Renal cortical epithelial cell (primary cell): Measurements from ENCODE around the gene RMND5A. TPM values are rescaled to one million over a fixed set of nuclear protein-coding genes. Genes with fewer than 3 reads are reported as not detected.
A peak's percentile ranks its signal among the peaks of the same experiment; 100 is the strongest.
"Not testable (repeated sequence)": the region's sequence is repeated elsewhere in the genome, so short reads cannot be mapped to it uniquely, and the experiment has no call there.

Experiments
- DNase-seq: peaks from one replicate; pipeline ENCODE4 v3.0.0-alpha.2; 2011; ENCODE audit warnings: low read depth
- total RNA-seq: library from RNA; depleted of rRNA; stranded (reverse); fragments of >200 nt; gene quantifications from 2 replicates; pipeline ENCODE4 v1.2.3, GENCODE V29; 2014

RMND5A gene, protein sequence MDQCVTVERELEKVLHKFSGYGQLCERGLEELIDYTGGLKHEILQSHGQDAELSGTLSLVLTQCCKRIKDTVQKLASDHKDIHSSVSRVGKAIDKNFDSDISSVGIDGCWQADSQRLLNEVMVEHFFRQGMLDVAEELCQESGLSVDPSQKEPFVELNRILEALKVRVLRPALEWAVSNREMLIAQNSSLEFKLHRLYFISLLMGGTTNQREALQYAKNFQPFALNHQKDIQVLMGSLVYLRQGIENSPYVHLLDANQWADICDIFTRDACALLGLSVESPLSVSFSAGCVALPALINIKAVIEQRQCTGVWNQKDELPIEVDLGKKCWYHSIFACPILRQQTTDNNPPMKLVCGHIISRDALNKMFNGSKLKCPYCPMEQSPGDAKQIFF
- total RNA-seq, result 43.9 and 72.5 TPM in 2 replicates

DNA sequence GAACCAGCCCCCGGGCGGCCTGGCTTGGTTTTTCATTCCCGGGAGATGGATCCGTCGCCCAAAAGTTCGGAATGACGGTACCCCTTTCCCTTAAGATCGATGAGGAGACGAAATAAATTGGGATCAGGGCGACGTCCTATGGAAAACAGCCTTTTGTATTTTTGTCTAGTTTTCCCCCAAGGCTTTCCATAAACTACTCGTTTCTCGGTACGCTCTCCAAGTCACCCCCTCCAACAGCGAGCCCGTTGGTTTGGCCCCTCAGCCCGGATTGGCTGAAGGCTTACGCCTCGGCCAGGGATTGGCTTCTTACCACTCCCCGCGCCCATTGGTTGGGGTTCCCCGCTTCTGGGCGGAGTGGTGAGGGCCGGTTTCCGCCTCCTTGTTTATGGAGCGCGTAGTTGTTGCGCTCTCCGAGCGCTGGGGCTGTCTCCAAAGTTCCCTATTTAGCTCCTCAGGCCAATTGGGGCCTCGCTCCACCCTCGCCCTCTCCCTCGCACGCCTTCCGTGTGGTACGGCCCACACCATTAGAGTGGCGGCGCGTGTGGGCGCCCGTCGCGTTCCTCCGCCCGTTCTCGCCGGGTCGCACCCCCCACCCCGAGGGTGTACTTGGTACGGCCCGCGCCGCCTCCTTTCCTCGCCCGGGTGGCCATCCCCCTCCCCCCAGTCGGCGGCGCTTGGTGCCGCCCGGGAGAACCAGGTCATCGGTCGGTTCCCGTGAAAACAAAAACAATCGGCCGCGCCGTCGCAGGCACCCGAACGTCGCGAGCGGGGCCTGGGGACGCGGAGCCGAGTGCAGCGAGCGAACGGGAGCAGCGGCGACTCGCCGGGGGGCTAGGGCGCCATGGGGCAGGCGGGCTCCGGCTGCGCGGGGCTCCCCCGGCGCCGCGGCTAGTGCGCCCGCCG, at the start of gene RMND5A:
Gene RMND5A (plus strand): TSS at position 655 of the 903 bp plus-strand sequence. CDS start 377 bp downstream, outside the sequence.
- DNase-seq, result peak; percentile 56

DNA sequence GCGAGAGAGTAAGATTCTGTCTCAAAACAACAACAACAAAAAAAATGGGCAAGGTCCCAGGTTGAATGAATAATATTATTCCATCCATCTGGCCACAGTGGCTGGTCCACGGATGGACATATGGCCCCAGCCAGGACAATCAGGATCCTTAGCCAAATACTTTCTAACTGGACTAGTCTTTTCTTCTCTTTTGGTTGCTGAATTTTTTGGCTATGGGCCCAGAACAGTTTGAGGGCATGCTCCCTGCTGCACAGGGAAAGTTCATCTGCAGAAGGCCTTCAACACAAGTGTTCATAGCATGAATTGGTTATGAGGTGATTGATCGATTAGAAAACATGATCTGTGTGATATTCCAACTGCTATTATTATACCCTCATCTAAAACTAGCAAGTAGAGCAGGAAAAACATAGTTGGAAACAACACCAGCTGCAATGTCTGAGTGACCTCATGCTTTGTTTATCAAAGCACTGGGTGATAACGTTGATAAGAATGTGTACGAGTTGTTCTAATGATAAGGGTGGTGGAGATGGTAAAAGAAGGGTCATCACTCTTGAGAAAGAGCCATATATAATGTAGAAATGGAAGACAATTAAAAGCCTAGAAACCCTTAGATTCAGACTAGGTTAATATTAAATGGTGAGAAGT, 48.6 kb upstream of the RMND5A start:
- DNase-seq, result no peak

DNA sequence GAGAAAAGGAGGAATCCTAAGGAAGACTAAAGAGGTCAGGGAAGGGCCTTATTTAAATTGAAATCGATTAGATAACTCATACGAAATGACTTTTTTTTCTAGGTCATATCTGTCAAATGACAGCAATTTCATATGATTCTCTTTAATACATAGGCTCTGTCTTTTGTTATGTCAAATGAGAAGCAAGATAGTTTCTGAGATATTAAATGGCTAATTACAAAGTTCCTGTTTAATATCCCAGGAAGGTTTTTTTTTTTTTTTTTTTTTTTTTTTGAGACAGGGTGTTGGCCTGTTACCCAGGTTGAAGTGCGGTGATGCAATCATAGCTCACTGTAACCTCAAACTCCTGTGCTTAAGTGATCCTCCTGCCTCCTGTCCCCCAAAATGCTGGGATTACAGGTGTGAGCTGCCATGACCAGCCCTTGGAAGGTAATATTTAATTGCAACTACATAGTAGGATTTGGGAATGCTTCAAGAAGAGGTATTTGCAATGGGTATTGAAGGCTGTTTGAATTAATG, 48.0 kb upstream of the RMND5A start:
- DNase-seq, result no peak

DNA sequence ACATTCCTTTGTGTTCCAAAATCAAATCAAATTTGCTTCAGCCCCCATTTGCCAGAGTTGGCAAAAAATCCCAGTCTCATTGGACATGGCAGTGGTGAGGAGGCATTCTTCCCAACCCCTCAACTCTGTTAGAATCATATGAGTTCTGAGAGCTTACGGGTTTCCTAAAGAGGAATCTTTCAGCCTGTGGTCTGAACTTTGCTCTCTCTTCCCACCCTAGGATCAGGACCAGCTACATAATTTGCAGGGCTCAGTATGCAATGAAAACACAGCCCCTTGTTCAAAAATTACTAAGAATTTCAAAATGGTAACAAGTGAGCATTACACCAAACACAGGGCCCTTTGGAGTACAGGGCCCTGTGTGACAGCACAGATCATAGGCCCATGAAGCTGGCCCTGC, 47.1 kb upstream of the RMND5A start:
- DNase-seq, result no peak

DNA sequence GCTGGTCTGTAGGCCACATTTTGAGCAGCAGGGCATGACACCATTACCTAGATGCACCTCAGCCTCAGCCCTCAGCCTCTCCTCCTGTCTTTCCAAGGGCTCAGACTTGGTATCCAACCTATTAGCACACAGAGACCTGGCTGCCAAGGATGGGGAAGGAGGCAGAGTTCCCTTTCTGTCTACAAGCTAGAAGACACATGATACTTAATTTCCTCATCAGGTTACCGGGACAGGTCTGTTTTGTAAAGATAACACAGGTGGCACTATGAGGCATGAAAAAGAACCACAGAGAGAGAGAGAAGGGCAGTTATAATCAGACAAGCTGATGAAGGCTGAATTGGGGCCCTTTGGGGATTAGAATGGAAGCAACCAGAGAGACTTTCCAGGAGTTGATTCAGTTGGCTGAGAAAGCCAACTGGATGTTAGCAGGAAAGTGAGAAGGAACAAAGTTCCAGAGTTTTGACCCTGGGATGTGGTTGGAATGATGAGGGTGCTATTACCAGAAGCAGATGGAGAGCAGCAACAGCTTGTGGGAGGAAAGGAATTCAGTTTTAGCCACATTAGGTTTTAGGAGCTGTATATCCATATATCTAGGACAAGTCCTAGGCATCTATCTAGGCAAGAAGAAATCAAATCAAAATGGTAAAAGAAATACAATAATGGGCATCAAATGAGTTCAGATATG, 46.0 kb upstream of the RMND5A start:
- no peak for DNase-seq

DNA sequence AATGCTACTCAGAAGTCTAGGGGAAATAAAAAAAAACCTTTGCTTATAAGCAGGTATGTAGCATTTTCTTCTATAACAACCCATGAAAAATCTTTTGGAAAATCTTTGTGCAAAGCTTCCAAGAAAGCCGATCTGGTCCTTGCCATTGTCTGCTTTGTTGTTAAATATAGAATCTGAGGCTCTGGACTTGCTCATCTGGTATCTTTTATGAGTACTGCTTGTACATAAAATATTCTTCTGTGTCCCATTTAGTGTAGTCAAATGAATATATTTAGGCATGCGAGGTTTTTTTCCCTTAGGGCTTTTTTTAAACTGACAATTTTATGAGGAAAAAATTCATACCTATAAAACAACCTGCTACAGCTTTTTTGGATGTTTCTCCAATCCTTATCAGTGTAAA, 45.0 kb upstream of the RMND5A start:
- DNase-seq, result no peak

DNA sequence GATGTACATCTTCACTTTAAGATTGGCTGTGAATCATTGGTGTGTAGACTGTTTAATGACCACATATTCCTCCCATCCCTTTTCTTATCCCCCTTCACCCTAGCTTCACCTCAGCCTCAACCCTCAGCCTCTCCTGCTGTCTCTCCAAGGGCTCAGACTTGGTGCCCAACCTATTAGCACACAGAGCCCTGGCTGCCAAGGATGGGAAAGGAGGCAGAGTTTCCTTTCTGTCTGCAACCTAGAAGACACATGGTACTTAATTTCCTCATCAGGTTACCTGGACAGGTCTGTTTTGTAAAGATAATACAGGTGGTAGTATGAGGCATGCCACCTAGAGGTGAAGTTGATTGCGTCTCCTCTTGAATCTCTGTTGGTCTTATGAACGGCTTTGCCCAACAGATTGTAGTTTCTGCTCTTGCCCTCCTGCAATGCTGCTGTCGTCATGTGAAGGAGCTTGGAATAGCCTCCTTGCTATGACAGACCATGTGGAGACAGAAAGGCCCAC, 44.5 kb upstream of the RMND5A start:
- DNase-seq, result no peak

DNA sequence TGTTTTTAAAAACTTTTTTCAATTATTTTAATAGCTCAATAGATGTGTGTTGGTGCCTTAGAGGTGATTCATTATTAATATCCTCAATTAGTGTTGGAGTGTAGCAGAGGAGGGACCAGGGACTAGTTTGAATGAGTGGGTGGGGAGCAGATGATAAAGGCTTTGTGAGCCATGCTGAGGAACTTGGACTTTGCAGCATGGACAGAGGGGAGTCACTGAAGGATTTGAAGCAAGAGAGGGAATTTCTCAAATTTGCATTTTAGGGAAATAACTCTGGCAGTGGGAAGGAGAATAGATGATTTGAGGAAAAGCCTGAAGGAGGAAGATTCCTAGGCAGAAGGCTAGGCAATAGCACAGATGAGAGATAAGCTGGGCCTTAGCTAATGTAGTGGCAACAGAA, 42.3 kb upstream of the RMND5A start:
- no peak for DNase-seq

DNA sequence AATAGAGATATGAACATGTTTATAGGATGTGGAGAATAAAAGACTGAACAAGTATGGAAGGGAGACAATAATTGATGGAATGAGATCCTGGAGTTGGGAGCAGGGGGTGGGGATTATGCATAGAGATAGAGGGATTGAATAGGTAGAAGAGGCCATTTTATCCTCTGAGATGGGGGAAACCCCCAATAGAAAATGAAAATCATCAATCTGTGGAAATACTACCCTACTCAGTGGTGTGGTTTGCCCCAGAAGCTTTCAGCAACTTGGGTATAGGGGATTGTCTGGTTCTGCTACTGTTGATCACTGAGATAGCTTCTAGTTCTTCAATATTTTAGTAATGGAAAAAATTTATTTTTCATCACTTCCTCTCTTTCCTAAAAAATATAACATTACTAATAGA, 41.1 kb upstream of the RMND5A start:
- no peak for DNase-seq

DNA sequence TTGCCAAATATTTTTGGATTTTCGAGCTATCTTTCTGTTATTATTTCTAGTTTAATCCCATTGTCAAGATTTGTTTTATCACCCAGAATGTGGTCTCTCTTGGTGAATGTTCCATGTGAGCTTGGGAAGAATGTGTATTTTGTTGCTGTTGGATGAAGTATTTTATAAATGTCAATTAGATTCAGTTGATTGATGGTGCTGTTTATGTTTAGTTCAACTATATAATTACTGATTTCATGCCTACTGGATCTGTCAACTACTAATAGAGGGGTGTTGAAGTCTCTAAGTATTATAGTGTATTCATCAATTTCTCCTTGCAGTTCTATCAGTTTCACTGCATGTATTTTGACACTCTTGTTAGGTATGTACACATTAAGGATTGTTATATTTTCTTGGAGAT, 34.7 kb upstream of the RMND5A start:
- no peak for DNase-seq

DNA sequence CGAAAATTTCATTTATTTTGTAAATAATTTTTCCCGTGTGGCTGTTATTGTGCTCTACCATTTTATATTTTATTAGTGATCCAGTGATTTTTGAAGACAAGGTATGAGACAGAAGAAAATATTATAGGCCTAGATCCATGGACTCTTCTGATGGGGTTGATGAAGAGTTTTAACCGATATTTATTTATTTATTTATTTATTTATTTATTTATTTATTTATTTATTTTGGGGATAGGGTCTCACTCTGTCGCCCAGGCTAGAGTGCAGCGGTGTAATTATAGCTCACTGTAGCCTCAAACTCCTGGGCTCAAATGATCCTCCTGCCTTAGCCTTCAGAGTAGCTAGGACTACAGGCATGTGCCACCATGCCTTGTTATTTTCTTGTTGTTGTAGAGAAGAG, 33.6 kb upstream of the RMND5A start:
- no peak for DNase-seq

DNA sequence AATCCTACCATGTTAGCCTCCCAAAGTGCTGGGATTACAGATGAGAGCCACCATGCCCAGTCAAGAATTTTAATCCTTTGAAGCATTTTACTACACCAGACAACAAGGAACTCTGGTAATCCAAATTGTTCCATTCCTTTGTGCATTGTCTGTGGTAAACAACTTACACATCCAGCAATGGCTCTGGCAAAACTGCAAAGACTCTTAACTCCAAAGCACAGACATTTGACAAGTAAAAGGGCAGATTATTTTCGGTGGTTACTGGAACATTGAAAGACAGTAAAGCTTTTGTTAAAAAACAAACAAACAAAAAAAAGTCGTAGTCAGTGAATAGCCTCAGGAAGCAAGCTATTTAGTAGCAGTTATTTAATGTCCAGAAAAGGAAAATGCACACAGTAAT, 33.2 kb upstream of the RMND5A start:
- no peak for DNase-seq

DNA sequence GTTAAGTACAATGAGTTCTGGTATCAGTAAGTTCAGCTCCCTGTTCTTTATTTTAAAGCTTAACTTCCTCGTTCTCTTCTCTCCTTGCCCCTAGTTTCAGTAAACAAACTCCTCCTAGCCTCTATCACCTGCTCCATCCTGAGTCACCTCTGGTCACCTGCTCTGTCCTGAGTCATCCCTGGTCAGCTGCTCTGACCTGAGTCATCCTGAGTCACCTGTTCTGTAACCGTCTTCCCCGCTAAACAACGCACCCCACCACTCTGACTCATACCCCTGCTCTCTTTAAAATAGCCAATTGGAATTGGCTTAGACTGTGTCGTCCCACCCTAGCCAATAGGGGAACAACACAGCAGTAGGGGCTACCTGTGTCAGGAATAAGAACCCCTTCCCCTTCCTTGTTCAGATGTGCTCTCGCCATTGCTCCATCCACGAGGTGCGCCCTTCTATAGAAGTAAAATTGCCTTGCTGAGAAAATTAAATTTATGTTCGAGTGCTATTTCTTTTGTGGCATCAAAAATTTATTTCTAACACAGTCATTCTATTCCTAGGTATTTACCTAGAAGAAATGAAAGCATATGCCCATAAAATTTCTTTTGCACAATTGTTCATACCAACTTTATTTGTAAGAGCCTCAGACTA, 24.9 kb upstream of the RMND5A start:
- peak; percentile 83 for DNase-seq

DNA sequence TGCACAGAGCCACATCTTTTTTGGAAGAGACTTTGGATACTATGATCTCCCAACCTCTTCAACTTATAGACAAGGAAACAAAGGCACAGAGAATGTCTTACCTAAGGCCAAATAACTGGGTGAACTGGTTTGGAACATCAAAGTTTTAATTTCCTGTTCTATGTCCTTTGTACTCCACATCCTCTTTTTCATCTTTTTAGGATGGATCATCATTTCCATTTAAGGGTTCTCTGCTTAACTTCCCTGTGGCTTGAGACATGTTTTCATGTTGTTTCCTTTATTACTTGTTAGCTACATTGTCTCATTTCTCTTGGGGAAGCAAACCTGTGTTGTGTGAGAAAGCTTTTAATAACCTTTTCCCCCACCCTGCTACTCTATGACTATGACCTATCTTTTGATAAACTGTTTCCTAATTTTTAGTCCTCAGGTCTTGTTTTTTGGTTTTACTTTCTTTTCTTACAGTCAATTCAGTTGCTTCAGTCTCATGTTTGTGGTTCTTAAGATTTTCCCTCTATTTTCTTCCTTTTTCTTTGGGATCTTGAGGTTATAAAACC, 22.5 kb upstream of the RMND5A start:
- no peak for DNase-seq

DNA sequence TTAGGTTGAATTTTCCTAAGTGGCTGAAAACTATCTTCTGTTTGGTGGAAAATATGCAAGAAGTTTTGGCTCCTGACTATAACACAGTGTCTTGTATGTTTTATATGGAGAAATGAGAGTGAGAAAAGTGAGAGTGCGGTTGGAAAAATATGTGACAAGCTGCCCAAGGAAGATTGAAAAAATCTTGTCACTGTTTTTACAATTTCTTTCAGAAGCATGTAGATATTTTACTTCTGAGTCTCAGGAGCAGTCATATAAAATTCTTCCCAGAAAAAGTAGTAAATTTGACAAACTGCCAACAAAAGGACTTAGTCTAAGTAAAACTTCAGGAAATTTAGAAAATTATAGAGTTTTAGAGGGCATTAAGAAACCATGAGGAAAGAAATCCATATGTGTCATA, 19.4 kb upstream of the RMND5A start:
- DNase-seq, result no peak

DNA sequence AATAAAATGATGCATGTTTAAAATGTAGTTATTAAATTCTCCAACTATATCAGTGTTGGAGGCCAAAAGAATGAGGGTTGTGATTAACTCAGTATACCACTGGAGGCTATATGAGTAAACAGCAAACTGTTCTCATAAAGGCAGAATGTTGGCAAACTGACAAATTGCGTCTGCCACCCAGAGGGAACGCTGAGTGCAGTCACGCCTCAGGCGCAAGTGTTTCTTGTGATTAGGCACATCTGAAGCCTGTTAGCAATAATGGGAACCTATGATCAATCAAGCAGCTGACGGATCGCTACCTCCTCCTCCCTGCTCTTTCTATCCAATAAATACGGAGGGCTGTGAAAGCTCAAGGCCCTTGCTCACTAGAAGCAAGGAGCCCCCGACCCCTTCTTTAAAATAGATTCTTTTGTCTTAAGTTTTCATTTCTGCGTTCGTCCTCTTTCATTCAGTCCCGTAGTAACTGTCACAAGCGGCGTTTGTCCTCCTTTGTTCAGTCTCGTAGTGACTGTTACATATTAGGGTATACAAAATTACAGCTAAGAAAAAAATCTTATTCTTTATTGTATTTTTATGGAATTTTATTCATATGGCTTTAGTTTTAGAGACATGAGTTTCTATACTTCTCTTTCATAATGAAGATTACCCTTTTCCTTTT, 16.3 kb upstream of the RMND5A start:
- peak; percentile 88 for DNase-seq

DNA sequence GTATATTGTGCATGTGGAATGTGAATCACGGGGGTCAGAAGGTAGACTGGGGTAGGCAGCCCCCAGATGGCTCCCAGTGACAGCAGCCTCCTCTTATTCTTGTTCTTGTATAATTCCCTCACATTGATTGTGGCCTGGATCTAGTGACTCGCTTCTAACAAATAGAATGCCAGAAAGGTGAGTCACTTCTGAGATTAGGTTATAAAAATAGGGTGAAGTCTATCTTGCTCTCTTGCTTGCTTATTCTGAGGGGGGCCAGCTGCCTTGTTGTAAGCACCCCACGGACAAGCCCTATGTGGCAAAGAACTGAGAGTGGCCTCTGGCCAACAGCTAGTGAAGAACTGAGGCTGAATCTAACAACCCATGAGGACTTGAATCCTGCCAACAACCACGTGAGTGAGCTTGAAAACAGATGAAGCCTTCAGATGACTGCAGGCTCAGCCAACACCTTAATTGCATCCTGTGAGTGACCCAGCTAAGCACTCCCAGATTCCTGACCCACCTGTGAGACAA, 15.6 kb upstream of the RMND5A start:
- DNase-seq, result peak; percentile 93

DNA sequence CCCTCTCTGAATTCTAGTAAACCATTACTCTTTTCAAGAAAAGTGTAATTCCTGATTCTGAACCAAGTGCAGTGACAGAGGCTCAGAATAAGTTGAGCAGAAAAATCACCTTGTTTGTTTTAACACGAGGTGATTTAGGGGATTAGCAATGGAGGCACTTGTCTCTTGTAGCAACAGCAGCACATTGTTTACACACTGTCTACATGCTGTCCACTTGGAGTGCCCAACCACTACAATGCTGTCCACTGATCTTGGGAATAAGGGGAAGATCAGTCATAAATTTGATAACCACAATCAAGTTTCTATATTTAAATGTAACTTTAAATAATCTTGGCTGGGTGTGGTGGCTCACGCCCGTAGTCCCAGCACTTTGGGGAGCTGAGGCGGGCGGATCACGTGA, 13.9 kb upstream of the RMND5A start:
- no peak for DNase-seq

DNA sequence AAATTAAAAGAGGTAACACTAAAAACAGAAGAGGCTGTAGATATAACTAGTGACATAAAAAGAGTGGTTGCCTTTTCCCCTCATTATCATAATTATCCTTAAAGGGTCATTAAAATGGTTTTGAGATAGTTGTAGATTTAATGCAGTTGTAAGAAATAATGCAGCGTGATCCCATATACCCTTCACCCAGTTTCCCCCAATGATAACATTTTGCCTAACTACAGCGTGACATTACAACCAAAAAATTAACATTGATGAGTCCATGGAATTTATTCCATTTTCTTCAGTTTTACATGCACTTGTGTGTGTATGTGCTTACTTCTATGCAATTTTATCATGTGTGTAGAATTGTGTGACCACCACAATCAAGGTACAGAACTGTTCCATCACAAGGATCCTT, 13.2 kb upstream of the RMND5A start:
- no peak for DNase-seq

DNA sequence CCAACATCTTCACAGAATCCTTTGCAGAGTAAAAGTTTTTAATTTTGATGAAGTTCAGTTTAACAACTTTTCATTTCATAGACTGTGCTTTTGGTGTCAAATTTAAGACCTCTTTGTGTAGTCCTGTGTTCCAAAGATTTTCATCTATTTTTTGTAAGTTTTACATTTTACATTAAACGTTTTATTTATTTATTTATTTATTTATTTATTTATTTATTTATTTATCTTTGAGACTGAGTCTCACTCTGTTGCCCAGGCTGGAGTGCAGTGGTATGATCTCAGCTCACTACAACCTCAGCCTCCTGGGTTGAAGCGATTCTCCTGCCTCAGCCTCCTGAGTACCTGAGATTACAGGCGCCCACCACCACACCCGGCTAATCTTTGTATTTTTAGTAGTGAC, 12.0 kb upstream of the RMND5A start:
- not testable (repeated sequence) for DNase-seq
